ENCODE results near the gene PACRG.

DNA sequence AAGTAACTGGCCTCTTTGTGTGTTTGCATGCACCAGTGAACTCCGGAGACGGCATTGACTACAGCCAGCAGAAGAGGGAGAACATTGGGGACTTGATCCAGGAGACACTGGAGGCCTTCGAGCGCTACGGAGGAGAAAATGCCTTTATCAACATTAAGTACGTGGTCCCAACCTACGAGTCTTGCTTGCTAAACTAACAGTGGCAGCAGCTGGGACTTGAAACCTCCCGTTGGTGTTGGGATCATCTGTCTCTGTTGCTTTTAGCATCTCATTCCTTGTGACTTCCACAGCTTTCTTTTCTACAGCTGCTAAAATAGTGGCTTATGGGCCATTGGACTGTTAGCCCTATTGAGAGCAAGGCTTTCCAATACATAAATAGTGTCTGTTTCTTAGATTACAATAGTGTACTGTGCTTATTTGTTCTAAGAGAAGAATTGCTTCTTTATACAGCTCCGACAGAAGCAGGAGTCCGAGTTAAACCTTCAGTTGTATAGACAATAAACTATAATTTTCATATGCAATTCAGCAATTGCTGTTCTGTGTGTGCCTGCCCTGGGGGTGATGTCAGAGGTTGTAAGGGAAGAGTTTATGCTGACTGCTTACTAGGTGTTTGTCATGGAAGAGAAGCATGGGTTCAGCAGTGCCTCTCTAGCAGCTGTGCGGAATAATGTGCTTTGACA, 587.2 kb downstream of the PACRG start:
- TF ChIP-seq, protein P1, sequence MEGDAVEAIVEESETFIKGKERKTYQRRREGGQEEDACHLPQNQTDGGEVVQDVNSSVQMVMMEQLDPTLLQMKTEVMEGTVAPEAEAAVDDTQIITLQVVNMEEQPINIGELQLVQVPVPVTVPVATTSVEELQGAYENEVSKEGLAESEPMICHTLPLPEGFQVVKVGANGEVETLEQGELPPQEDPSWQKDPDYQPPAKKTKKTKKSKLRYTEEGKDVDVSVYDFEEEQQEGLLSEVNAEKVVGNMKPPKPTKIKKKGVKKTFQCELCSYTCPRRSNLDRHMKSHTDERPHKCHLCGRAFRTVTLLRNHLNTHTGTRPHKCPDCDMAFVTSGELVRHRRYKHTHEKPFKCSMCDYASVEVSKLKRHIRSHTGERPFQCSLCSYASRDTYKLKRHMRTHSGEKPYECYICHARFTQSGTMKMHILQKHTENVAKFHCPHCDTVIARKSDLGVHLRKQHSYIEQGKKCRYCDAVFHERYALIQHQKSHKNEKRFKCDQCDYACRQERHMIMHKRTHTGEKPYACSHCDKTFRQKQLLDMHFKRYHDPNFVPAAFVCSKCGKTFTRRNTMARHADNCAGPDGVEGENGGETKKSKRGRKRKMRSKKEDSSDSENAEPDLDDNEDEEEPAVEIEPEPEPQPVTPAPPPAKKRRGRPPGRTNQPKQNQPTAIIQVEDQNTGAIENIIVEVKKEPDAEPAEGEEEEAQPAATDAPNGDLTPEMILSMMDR (IDR thresholded peaks at IDR 0.05) = no peak
- TF ChIP-seq POLR2A (IDR thresholded peaks at IDR 0.05) (no peak), POLR2AphosphoS5 (IDR thresholded peaks at IDR 0.05) (no peak), EP300 (IDR thresholded peaks at IDR 0.05) (no peak)

Measured in stomach (tissue), 4 donors.